ENCODE measurements around the gene LRP1. TPM values are rescaled to one million over a fixed set of nuclear protein-coding genes. Genes with fewer than 3 reads are reported as not detected.

The LRP1 gene
- total RNA-seq, 1 donor from 2014 or later: 708 TPM

DNA sequence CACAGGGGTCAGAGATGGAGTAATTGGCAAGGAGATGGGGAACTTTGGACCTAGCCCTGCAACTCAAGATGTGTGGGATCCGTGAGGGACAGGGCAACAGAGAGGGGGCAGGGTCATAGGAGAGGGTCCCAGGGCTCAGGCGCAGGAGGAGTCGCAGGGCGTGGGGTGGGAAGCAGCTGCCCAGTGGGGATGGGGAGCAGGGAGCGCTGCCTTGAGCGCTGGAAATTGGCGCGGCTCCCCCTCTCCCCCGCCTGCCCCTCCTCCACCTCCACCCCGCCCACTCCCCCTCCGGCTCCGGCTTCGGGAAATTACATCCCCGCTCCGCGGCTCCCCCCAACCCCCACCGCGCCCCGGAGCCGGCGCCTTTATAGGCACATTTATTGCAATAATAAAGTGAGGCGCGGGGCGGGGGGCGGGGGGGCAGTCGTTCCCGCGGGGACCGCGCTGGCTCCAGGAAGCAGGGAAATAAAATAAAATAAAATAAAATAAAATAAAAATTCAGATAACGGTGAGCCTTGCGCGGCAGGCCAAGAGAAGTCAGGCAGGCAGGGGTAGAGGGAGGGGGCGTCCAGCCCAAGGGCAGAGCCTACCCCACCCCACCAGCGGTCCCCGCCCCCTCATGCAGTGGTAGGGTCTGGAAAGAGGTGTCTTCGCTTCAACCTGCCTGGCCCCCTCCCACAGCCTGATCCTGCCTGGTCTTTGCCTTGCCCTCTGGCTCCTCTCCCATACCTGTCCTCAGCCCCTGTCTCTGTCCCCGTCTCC lies 91.9 kb downstream of the LRP1 start:
- no peak for DNase-seq (ENCODE audit: low spot score in 2 of 2)
- H3K27me3 ChIP-seq: peaks cover 1% of the 10 kb centered on the region
- no peak overlapping the region for H3K4me3 ChIP-seq
- H3K4me1 ChIP-seq: peaks cover 13 to 17% of the 10 kb centered on the region in 2 donors
- intact Hi-C loops (cut with DNase I): no loop called here
- H3K9me3 ChIP-seq: no peaks in the 10 kb centered on the region
- no peaks in the 10 kb centered on the region for H3K36me3 ChIP-seq
- no peak overlapping the region for H3K27ac ChIP-seq
- TF ChIP-seq, protein P1, sequence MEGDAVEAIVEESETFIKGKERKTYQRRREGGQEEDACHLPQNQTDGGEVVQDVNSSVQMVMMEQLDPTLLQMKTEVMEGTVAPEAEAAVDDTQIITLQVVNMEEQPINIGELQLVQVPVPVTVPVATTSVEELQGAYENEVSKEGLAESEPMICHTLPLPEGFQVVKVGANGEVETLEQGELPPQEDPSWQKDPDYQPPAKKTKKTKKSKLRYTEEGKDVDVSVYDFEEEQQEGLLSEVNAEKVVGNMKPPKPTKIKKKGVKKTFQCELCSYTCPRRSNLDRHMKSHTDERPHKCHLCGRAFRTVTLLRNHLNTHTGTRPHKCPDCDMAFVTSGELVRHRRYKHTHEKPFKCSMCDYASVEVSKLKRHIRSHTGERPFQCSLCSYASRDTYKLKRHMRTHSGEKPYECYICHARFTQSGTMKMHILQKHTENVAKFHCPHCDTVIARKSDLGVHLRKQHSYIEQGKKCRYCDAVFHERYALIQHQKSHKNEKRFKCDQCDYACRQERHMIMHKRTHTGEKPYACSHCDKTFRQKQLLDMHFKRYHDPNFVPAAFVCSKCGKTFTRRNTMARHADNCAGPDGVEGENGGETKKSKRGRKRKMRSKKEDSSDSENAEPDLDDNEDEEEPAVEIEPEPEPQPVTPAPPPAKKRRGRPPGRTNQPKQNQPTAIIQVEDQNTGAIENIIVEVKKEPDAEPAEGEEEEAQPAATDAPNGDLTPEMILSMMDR (IDR thresholded peaks at IDR 0.05): no peak

DNA sequence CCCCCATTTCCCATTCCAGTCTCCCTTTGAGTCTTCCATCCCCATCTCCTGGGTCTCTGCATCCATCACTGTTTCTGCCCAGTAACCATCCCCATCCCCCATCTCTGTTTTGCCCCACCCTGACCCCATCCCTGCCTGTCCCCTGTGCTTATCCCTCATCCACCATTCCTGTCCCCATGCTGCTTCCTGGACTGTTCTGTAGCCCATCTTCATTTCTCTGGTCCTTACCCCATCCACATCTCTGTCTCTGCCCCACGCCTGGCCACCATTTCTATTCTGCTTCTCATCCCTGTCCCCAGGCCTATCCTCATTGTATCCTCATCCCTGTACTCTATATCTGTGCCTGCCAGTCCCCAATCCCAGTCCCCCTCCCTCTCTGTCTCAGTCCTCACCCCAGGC lies 92.5 kb downstream of the LRP1 start:
- no peak for DNase-seq (ENCODE audit: low spot score in 2 of 2)
- TF ChIP-seq, protein P1 (IDR thresholded peaks at IDR 0.05): no peak
- H3K27me3 ChIP-seq: peaks cover 6% of the 10 kb centered on the region

DNA sequence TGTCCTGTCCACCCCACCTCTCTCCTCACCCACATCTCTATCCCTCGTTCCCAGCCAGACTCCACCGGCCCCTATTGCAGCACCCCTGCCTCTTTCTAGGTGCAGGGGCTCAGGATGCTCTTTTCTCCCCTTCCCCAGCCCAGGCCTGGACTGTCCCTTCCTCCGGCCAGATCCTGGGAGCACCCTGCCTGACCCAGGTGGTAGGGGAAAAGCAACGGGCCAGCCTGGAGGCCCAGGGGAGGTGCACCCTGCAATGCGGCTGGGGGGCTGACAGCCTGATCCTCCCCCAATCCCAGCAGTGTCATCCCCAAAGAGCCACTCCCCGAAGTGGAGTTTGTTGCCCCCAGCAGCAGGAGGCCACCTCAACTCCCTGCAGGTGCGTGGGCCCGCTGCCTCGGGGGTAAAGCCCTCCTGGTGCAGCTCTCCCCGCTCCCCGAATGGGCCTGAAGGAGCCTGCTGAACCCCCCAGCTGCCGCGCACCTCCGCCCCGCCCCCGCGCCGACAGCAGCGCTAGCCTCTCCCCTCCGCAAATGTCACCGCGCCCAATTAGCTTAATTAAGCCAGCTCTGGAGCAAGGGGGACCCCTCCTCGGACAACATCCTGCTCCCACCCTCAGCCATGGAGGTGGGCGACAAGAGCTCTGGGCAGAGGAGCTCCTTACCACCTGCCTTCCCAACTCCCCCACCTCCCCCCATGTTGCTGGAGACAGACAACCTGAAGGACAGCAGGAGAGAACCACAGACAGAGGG lies 93.1 kb downstream of the LRP1 start:
- DNase-seq (ENCODE audit: low spot score in 2 of 2): no peak
- Histone ChIP-seq H3K36me3 (no peaks in the 10 kb centered on the region), H3K4me1 (peaks cover 8 to 10% of the 10 kb centered on the region in 2 donors), H3K9me3 (no peaks in the 10 kb centered on the region), H3K27me3 (peaks cover 9% of the 10 kb centered on the region), H3K4me3 (no peak overlapping the region), H3K27ac (no peak overlapping the region)
- intact Hi-C loops (cut with DNase I): no loop called here
- TF ChIP-seq, protein P1 (IDR thresholded peaks at IDR 0.05): no peak

More for the DNA sequence above, 92.5 kb downstream of the LRP1 start:
- no peaks in the 10 kb centered on the region for H3K9me3 ChIP-seq
- intact Hi-C loops (cut with DNase I): no loop called here
- peaks cover 13 to 16% of the 10 kb centered on the region in 2 donors for H3K4me1 ChIP-seq
- H3K27ac ChIP-seq: no peak overlapping the region
- no peaks in the 10 kb centered on the region for H3K36me3 ChIP-seq
- H3K4me3 ChIP-seq: no peak overlapping the region

DNA sequence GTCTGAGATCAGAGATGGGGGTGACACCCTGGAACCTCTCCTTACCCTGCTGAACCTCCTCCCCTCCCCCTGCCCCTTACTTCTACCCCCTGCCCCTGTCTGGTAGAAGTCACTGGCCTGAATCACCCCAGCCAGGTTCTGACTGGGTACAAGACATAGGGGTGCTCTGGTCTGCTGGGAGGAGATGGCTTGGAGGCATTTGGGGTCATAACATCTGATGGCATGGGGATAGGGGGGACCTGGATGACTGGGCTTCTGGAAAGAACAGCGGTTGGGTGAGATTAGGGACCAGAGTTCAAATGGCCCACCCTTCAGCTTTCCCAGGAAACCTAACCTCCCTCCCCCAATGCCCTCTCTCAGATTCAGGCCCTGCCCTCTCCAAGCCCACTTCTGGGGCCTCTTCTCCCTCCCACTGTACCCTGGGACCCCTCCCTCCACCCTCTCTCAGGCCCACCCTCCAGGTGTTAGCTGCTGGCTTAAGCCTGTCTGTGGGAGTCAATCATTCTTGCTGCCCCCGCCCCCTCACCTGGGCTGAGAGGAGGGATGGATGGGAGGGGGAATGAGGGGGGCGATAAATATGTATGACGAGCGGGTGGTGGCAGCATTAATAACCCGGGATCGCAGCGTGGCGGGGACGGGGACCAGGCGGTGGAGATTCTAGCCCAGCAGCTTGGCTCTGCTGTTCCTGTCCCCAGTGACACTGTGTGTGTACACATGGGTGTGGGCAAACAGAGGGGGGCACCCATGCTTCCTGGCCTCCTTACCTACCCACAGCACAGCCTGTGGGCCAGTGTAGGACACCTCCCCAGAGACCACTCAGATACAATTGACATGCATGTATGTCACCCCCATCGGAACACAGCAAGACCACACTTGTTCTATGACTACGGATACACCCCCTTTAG lies 94.3 kb downstream of the LRP1 start:
- Histone ChIP-seq H3K27me3 (peaks cover 9% of the 10 kb centered on the region), H3K9me3 (no peaks in the 10 kb centered on the region), H3K27ac (no peak overlapping the region), H3K36me3 (no peaks in the 10 kb centered on the region), H3K4me1 (peaks cover 0 to 4% of the 10 kb centered on the region in 2 donors), H3K4me3 (no peak overlapping the region)
- TF ChIP-seq, protein P1 (IDR thresholded peaks at IDR 0.05): no peak
- intact Hi-C loops (cut with DNase I): no loop called here
- DNase-seq (ENCODE audit: low spot score in 2 of 2): no peak
